Measurements from ENCODE around the gene TGFBR2. TPM values are rescaled to one million over a fixed set of nuclear protein-coding genes. Genes with fewer than 3 reads are reported as not detected.

The TGFBR2 gene
- total RNA-seq, 4 donors from 2014 or later: 338 to 406 (median 350) TPM

GRCh38 chr3:30693470-30694120 is 87.2 kb downstream of the TGFBR2 start:
- no peaks in the 10 kb centered on the region for H3K27me3 ChIP-seq
- peaks cover 0 to 41% (median 0%) of the 10 kb centered on the region in 3 donors for H3K36me3 ChIP-seq
- TF ChIP-seq POLR2A (IDR thresholded peaks at IDR 0.05) (no peak), CTCF (IDR thresholded peaks at IDR 0.05) (peak; percentile 75 to 87 (median 82)), EP300 (IDR thresholded peaks at IDR 0.05) (peak in 1 of 2 donors; percentile 77)
- H3K4me3 ChIP-seq: no peak overlapping the region
- peak in 1 of 2 donors; percentile 42 for DNase-seq (ENCODE audit: low spot score in 2 of 2)
- peak overlapping the region in 3 of 4 donors; percentile 34 to 93 (median 90) for H3K27ac ChIP-seq
- 3 to 5% methylated on average over 2 of the region's 2 CpGs for WGBS, 2 donors
- H3K4me1 ChIP-seq: peaks cover 5 to 85% (median 42%) of the 10 kb centered on the region in 4 donors
- H3K9me3 ChIP-seq: no peaks in the 10 kb centered on the region

- Histone ChIP-seq H3K9me3 (no peaks in the 10 kb centered on the region), H3K27ac (peak overlapping the region in 1 of 4 donors; percentile 90), H3K27me3 (no peaks in the 10 kb centered on the region), H3K4me3 (no peak overlapping the region), H3K4me1 (peaks cover 0 to 80% (median 36%) of the 10 kb centered on the region in 4 donors), H3K36me3 (peaks cover 0 to 46% (median 0%) of the 10 kb centered on the region in 3 donors)
- TF ChIP-seq CTCF (IDR thresholded peaks at IDR 0.05) (no peak), POLR2A (IDR thresholded peaks at IDR 0.05) (no peak), EP300 (IDR thresholded peaks at IDR 0.05) (no peak)
- no peak for DNase-seq (ENCODE audit: low spot score in 2 of 2)
- WGBS, 2 donors: 61 to 78% methylated on average over 3 of the region's 3 CpGs
Observed at GRCh38 chr3:30694148-30694547, 87.7 kb downstream of the TGFBR2 start.

- Histone ChIP-seq H3K36me3 (peaks cover 0 to 51% (median 0%) of the 10 kb centered on the region in 3 donors), H3K27me3 (no peaks in the 10 kb centered on the region), H3K27ac (peak overlapping the region in 1 of 4 donors; percentile 90), H3K4me1 (peaks cover 0 to 74% (median 33%) of the 10 kb centered on the region in 4 donors), H3K4me3 (no peak overlapping the region), H3K9me3 (no peaks in the 10 kb centered on the region)
- TF ChIP-seq EP300 (IDR thresholded peaks at IDR 0.05): no peak
- TF ChIP-seq CTCF (IDR thresholded peaks at IDR 0.05): no peak
- no peak for TF ChIP-seq POLR2A (IDR thresholded peaks at IDR 0.05)
- DNase-seq (ENCODE audit: low spot score in 2 of 2): no peak
- 66 to 70% methylated on average over 3 of the region's 3 CpGs for WGBS, 2 donors
Observed at GRCh38 chr3:30694668-30695067, 88.3 kb downstream of the TGFBR2 start.

GRCh38 chr3:30695302-30696061 is 89.1 kb downstream of the TGFBR2 start:
- DNase-seq (ENCODE audit: low spot score in 2 of 2): no peak
- Histone ChIP-seq H3K9me3 (no peaks in the 10 kb centered on the region), H3K4me1 (peaks cover 0 to 66% (median 25%) of the 10 kb centered on the region in 4 donors), H3K27ac (peak overlapping the region in 2 of 4 donors; percentile 13 to 90), H3K36me3 (peaks cover 0 to 50% (median 0%) of the 10 kb centered on the region in 3 donors), H3K4me3 (no peak overlapping the region), H3K27me3 (no peaks in the 10 kb centered on the region)
- 84 to 89% methylated on average over 6 of the region's 6 CpGs for WGBS, 2 donors
- peak in 1 of 2 donors; percentile 33 for TF ChIP-seq EP300 (IDR thresholded peaks at IDR 0.05)
- no peak for TF ChIP-seq POLR2A (IDR thresholded peaks at IDR 0.05)

- 8 to 30% methylated on average over 3 of the region's 3 CpGs for WGBS, 2 donors
- Histone ChIP-seq H3K27ac (peak overlapping the region in 1 of 4 donors; percentile 90), H3K27me3 (no peaks in the 10 kb centered on the region), H3K36me3 (peaks cover 0 to 53% (median 0%) of the 10 kb centered on the region in 3 donors), H3K4me1 (peaks cover 0 to 57% (median 15%) of the 10 kb centered on the region in 4 donors), H3K4me3 (no peak overlapping the region), H3K9me3 (no peaks in the 10 kb centered on the region)
- TF ChIP-seq EP300 (IDR thresholded peaks at IDR 0.05) (peak in 1 of 2 donors; percentile 52), CTCF (IDR thresholded peaks at IDR 0.05) (no peak), POLR2A (IDR thresholded peaks at IDR 0.05) (no peak)
- no peak for DNase-seq (ENCODE audit: low spot score in 2 of 2)
Observed at GRCh38 chr3:30696403-30696819, 90.0 kb downstream of the TGFBR2 start.
